K562 (cell line): ENCODE results near the gene CLCNKA.

Experiments
- HNRNPK ChIP-seq: fragments of 200-400 bp; formaldehyde crosslinking; IDR thresholded peaks from one replicate; pipeline ENCODE4 v1.6.1; 2018; ENCODE audit warnings: mild to moderate bottlenecking, low read depth, low read length; ENCODE audit not compliant: poor library complexity, severe bottlenecking
- ZFP30 ChIP-seq: fragments of 250-450 bp; sonication (Bioruptor Pico); IDR thresholded peaks from 2 replicates; pipeline ENCODE4 v1.8.0; 2022; ENCODE audit warnings: moderate library complexity, mild to moderate bottlenecking, inconsistent platforms, borderline replicate concordance
- ZNF274 ChIP-seq: IDR thresholded peaks from 2 replicates; pipeline ENCODE4 v1.6.1; 2011; ENCODE audit warnings: low read depth, mild to moderate bottlenecking, low read length, moderate library complexity, borderline replicate concordance

DNA sequence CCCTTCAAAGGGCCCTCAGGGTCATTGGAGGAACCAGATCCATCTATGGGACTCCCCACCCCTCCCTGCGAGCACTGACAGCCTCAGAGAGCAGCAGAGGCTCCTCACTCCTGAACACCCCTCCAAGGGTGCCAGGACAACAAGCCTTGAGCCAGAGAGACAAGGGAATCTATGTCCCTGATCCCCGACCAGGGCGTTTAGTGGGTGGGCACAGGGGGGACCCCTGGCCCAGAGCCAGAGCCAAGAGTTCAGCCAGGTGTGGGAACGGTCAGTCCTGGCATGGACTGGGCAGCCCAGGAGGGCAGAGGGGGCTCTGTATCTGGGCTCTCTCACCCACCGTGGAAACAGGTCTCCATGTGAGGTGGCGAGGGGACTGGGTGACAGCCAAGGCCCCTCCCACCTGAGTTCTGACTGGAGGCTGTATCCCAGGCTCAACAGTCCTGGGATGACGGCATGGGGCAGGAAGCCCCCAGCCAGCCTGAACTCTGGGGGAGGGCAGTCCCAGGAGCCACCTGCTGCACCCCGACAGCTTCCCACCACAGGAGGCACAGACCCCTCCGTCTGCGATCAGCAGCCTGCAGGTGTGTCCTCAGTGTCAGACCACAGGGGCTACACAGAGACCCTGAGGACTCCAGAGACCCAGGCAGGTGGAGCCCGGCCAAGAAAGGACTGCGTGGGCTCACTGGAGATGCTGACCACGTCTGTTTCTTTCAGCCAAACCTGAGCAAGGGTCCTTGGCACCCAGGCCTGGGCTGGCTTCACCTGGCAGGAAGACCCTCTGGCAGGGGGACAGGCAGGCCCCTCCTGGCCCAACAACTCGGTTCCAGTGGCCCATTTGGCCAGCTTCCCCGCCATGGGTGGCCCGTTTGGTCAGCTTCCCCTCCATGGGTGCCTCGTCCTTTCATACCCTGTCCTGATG, 29.0 kb upstream of the CLCNKA start:
- no peak for TF ChIP-seq ZNF274
- TF ChIP-seq HNRNPK: no peak
- TF ChIP-seq ZFP30 (CRISPR knock-in tag): no peak
